HEK293 (cell line): ENCODE measurements around the gene PDE6C.

Source experiments
- BCL11B ChIP-seq: fragments of 450-650 bp; formaldehyde crosslinking; IDR thresholded peaks from 2 replicates; pipeline ENCODE4 v1.5.1; 2016; ENCODE audit warnings: low read depth, missing biosample characterization, missing genetic modification characterization
- GLIS2 ChIP-seq: fragments of 450-650 bp; formaldehyde crosslinking; IDR thresholded peaks from 2 replicates; pipeline ENCODE4 v1.5.1; 2016; ENCODE audit warnings: missing biosample characterization, missing genetic modification characterization
- HOXA7 ChIP-seq: sonication (generic); formaldehyde crosslinking; IDR thresholded peaks from 2 replicates; pipeline ENCODE4 v1.8.1; 2022; ENCODE audit warnings: missing genetic modification reagents, borderline replicate concordance
- HOXC10 ChIP-seq: sonication (generic); formaldehyde crosslinking; IDR thresholded peaks from 2 replicates; pipeline ENCODE4 v1.8.1; 2023; ENCODE audit warnings: mild to moderate bottlenecking, missing genetic modification reagents
- RBAK ChIP-seq: fragments of 450-650 bp; formaldehyde crosslinking; IDR thresholded peaks from 2 replicates; pipeline ENCODE4 v1.5.1; 2016; ENCODE audit warnings: missing biosample characterization, missing genetic modification characterization
- SP2 ChIP-seq: fragments of 450-650 bp; formaldehyde crosslinking; IDR thresholded peaks from 2 replicates; pipeline ENCODE4 v1.5.1; 2016; ENCODE audit warnings: missing biosample characterization, missing genetic modification characterization
- SP3 ChIP-seq: fragments of 450-650 bp; formaldehyde crosslinking; IDR thresholded peaks from 2 replicates; pipeline ENCODE4 v1.5.1; 2016; ENCODE audit warnings: missing biosample characterization, missing genetic modification characterization
- WT1 ChIP-seq: fragments of 450-650 bp; formaldehyde crosslinking; IDR thresholded peaks from 2 replicates; pipeline ENCODE4 v1.5.1; 2016; ENCODE audit warnings: missing biosample characterization, missing genetic modification characterization
- ZBTB10 ChIP-seq: fragments of 450-650 bp; formaldehyde crosslinking; IDR thresholded peaks from 2 replicates; pipeline ENCODE4 v1.5.1; 2016; ENCODE audit warnings: missing biosample characterization, missing genetic modification characterization
- ZBTB8A ChIP-seq: fragments of 450-650 bp; formaldehyde crosslinking; IDR thresholded peaks from 2 replicates; pipeline ENCODE4 v1.5.1; 2016; ENCODE audit warnings: missing biosample characterization, missing genetic modification characterization
- ZIC2 ChIP-seq: fragments of 450-650 bp; formaldehyde crosslinking; IDR thresholded peaks from 2 replicates; pipeline ENCODE4 v1.5.1; 2016; ENCODE audit warnings: missing biosample characterization, missing genetic modification characterization
- ZNF121 ChIP-seq: fragments of 450-650 bp; formaldehyde crosslinking; IDR thresholded peaks from 2 replicates; pipeline ENCODE4 v1.5.1; 2016; ENCODE audit warnings: missing biosample characterization, missing genetic modification characterization
- ZNF18 ChIP-seq: fragments of 450-650 bp; formaldehyde crosslinking; IDR thresholded peaks from 2 replicates; pipeline ENCODE4 v1.5.1; 2016; ENCODE audit warnings: missing biosample characterization, missing genetic modification characterization
- ZNF2 ChIP-seq: fragments of 450-650 bp; formaldehyde crosslinking; IDR thresholded peaks from 2 replicates; pipeline ENCODE4 v1.5.1; 2016; ENCODE audit warnings: missing biosample characterization, missing genetic modification characterization
- ZNF211 ChIP-seq: fragments of 450-650 bp; formaldehyde crosslinking; IDR thresholded peaks from 2 replicates; pipeline ENCODE4 v1.5.1; 2016; ENCODE audit warnings: low read depth, missing biosample characterization, missing genetic modification characterization
- ZNF223 ChIP-seq: fragments of 450-650 bp; formaldehyde crosslinking; IDR thresholded peaks from 2 replicates; pipeline ENCODE4 v1.5.1; 2016; ENCODE audit warnings: missing biosample characterization, missing genetic modification characterization
- ZNF24 ChIP-seq: fragments of 450-650 bp; formaldehyde crosslinking; IDR thresholded peaks from 2 replicates; pipeline ENCODE4 v1.5.1; 2016; ENCODE audit warnings: missing biosample characterization, missing genetic modification characterization
- ZNF335 ChIP-seq: fragments of 450-650 bp; formaldehyde crosslinking; conservative IDR thresholded peaks from 2 replicates; pipeline ENCODE4 v1.5.1; 2016; ENCODE audit warnings: missing biosample characterization, missing genetic modification characterization
- ZNF362 ChIP-seq: fragments of 450-650 bp; formaldehyde crosslinking; IDR thresholded peaks from 2 replicates; pipeline ENCODE4 v1.5.1; 2016; ENCODE audit warnings: missing biosample characterization, missing genetic modification characterization
- ZNF423 ChIP-seq: fragments of 450-650 bp; formaldehyde crosslinking; IDR thresholded peaks from 2 replicates; pipeline ENCODE4 v1.5.1; 2016; ENCODE audit warnings: missing biosample characterization, missing genetic modification characterization
- ZNF510 ChIP-seq: fragments of 450-650 bp; formaldehyde crosslinking; IDR thresholded peaks from 2 replicates; pipeline ENCODE4 v1.5.1; 2018; ENCODE audit warnings: mild to moderate bottlenecking, missing genetic modification characterization, missing biosample characterization; ENCODE audit not compliant: insufficient replicate concordance
- ZNF555 ChIP-seq: fragments of 450-650 bp; formaldehyde crosslinking; conservative IDR thresholded peaks from 2 replicates; pipeline ENCODE4 v1.5.1; 2017; ENCODE audit warnings: missing biosample characterization, mild to moderate bottlenecking, missing genetic modification characterization, inconsistent platforms
- ZNF558 ChIP-seq: fragments of 450-650 bp; formaldehyde crosslinking; IDR thresholded peaks from 2 replicates; pipeline ENCODE4 v1.5.1; 2016; ENCODE audit warnings: missing biosample characterization, missing genetic modification characterization
- ZNF624 ChIP-seq: fragments of 450-650 bp; formaldehyde crosslinking; IDR thresholded peaks from 2 replicates; pipeline ENCODE4 v1.5.1; 2017; ENCODE audit warnings: missing biosample characterization, missing genetic modification characterization
- ZNF626 ChIP-seq: fragments of 450-650 bp; sonication (Bioruptor Pico); formaldehyde crosslinking; IDR thresholded peaks from 2 replicates; pipeline ENCODE4 v1.5.1; 2018; ENCODE audit warnings: missing biosample characterization, missing genetic modification characterization, inconsistent platforms
- ZNF639 ChIP-seq: fragments of 450-650 bp; formaldehyde crosslinking; IDR thresholded peaks from 2 replicates; pipeline ENCODE4 v1.5.1; 2016; ENCODE audit warnings: missing biosample characterization, missing genetic modification characterization
- ZNF785 ChIP-seq: fragments of 450-650 bp; formaldehyde crosslinking; IDR thresholded peaks from 2 replicates; pipeline ENCODE4 v1.5.1; 2016; ENCODE audit warnings: missing biosample characterization, missing genetic modification characterization
- ZSCAN18 ChIP-seq: fragments of 450-650 bp; formaldehyde crosslinking; IDR thresholded peaks from 2 replicates; pipeline ENCODE4 v1.5.1; 2016; ENCODE audit warnings: missing biosample characterization, missing genetic modification characterization
- ZSCAN23 ChIP-seq: fragments of 450-650 bp; formaldehyde crosslinking; IDR thresholded peaks from 2 replicates; pipeline ENCODE4 v1.5.1; 2016; ENCODE audit warnings: missing biosample characterization, missing genetic modification characterization

Gene PDE6C

GRCh38 chr10:93702210-93703001 lies 90.1 kb downstream of the PDE6C start, which contains the start of gene FRA10AC1 (continued):
- peak; percentile 82 for TF ChIP-seq ZNF362 (tag by site-specific recombination)
- no peak for TF ChIP-seq WT1 (tag by site-specific recombination)
- TF ChIP-seq ZNF626 (tag by site-specific recombination), result peak; percentile 83; the same call in 1 of the 2 replicates
- peak; percentile 99 for TF ChIP-seq ZNF639 (tag by site-specific recombination)
- peak; percentile 59; the same call in 1 of the 2 replicates for TF ChIP-seq ZNF423 (tag by site-specific recombination)
- peak; percentile 95 for TF ChIP-seq BCL11B
- no peak for TF ChIP-seq ZNF211
- 0 out of 2 replicates have a peak, but pooled peaks have one; percentile 70 for TF ChIP-seq HOXC10 (CRISPR knock-in tag)
- TF ChIP-seq ZNF2 (tag by site-specific recombination), result peak; percentile 97
- peak; percentile 94 for TF ChIP-seq ZSCAN23 (tag by site-specific recombination)
- TF ChIP-seq ZNF24 (tag by site-specific recombination), result peak; percentile 98
- TF ChIP-seq ZNF18 (tag by site-specific recombination), result 0 out of 2 replicates have a peak, but pooled peaks have one; percentile 47
- TF ChIP-seq RBAK, result no peak; the same call in 1 of the 2 replicates
- peak; percentile 81 for TF ChIP-seq SP2
- TF ChIP-seq ZNF510 (tag by site-specific recombination), result peak; percentile 53
- TF ChIP-seq ZNF785, result peak; percentile 94
- TF ChIP-seq ZIC2, result no peak; the same call in 1 of the 2 replicates
- peak; percentile 94 for TF ChIP-seq ZBTB8A (tag by site-specific recombination)
- TF ChIP-seq ZSCAN18 (tag by site-specific recombination), result peak; percentile 98
- TF ChIP-seq ZNF555 (tag by site-specific recombination), result no peak
- peak; percentile 73 for TF ChIP-seq ZNF558
- TF ChIP-seq ZNF335, result peak; percentile 96
- no peak for TF ChIP-seq HOXA7 (CRISPR knock-in tag)
- 0 out of 2 replicates have a peak, but pooled peaks have one; percentile 65 for TF ChIP-seq ZNF624
- TF ChIP-seq ZNF121 (tag by site-specific recombination), result peak; percentile 80
- 0 out of 2 replicates have a peak, but pooled peaks have one; percentile 19 for TF ChIP-seq ZNF223
- 0 out of 2 replicates have a peak, but pooled peaks have one; percentile 42 for TF ChIP-seq ZBTB10
- no peak for TF ChIP-seq GLIS2 (tag by site-specific recombination)
- TF ChIP-seq SP3 (tag by site-specific recombination), result peak; percentile 86
